Measurements from ENCODE around the gene ZNF554. TPM values are rescaled to one million over a fixed set of nuclear protein-coding genes. Genes with fewer than 3 reads are reported as not detected.

The ZNF554 gene
- polyA plus RNA-seq, 1 of the 3 experiments (the other 2 are of a cell fraction), result 1.7 TPM

GRCh38 chr19:2774083-2774679 lies 45.5 kb upstream of the ZNF554 start:
- Histone ChIP-seq H3K79me2 (ENCODE audit: insufficient read depth) (peaks cover 83% of the 10 kb centered on the region), H3K9ac (no peak overlapping the region), H3K36me3 (replicated peaks in 1 of 2; ENCODE audit: control insufficient read depth in 1 of 2, insufficient read depth in 2 of 2, low read length in 1 of 2) (peaks cover 0 to 10% of the 10 kb centered on the region in 2 experiments), H3K9me3 (no peaks in the 10 kb centered on the region), H3K4me3 (ENCODE audit: low read depth in 2 of 2, low read length in 1 of 2) (no peak overlapping the region), H3K4me1 (ENCODE audit: control insufficient read depth in 1 of 2, insufficient read depth in 2 of 2, low read depth in 1 of 2, low read length in 1 of 2) (no peaks in the 10 kb centered on the region), H2AFZ (ENCODE audit: low read depth) (no peak overlapping the region), H3K27me3 (ENCODE audit: insufficient read depth) (no peaks in the 10 kb centered on the region), H3F3A (replicated peaks; ENCODE audit: insufficient read depth) (no peaks in the 10 kb centered on the region), H4K20me1 (ENCODE audit: insufficient read depth) (peaks cover 79% of the 10 kb centered on the region), H3K9me2 (no peaks in the 10 kb centered on the region), H3K4me2 (no peak overlapping the region), H3K27ac (ENCODE audit: low read depth in 2 of 2, low read length in 1 of 2) (no peak overlapping the region)
- ChIA-PET CTCF (interaction anchor here (0.6 kb wide), 1 partner anchor 24 kb away, joined by 3 read pairs; no protein-coding TSS in a partner anchor), POLR2A (no interaction called here)
- TF ChIP-seq RFX5 (IDR thresholded peaks at IDR 0.05; ENCODE audit: low read length), result no peak
- no peak for TF ChIP-seq JUND (IDR thresholded peaks at IDR 0.05)
- no peak for TF ChIP-seq EZH2phosphoT487 (IDR thresholded peaks at IDR 0.05; ENCODE audit: borderline replicate concordance, low read depth)
- no peak for TF ChIP-seq ELF1 (IDR thresholded peaks at IDR 0.05)
- TF ChIP-seq TAF1 (IDR thresholded peaks at IDR 0.05; ENCODE audit: borderline replicate concordance, low read depth, low read length), result no peak
- no peak for TF ChIP-seq ZBTB33 (IDR thresholded peaks at IDR 0.05; ENCODE audit: borderline replicate concordance, low read depth)
- no peak for TF ChIP-seq TCF12 (IDR thresholded peaks at IDR 0.05)
- no peak for TF ChIP-seq CTCF (IDR thresholded peaks at IDR 0.05)
- TF ChIP-seq PBX3 (IDR thresholded peaks at IDR 0.05), result no peak
- no peak for TF ChIP-seq CHD2 (IDR thresholded peaks at IDR 0.05; ENCODE audit: low read length, partially characterized antibody)
- TF ChIP-seq, protein P1, sequence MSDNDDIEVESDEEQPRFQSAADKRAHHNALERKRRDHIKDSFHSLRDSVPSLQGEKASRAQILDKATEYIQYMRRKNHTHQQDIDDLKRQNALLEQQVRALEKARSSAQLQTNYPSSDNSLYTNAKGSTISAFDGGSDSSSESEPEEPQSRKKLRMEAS (IDR thresholded peaks at IDR 0.05; ENCODE audit: low read depth), result no peak
- TF ChIP-seq RAD21 (IDR thresholded peaks at IDR 0.05; ENCODE audit: low read length), result no peak
- TF ChIP-seq FOXM1 (IDR thresholded peaks at IDR 0.05; ENCODE audit: low read depth), result no peak
- TF ChIP-seq, protein P2, sequence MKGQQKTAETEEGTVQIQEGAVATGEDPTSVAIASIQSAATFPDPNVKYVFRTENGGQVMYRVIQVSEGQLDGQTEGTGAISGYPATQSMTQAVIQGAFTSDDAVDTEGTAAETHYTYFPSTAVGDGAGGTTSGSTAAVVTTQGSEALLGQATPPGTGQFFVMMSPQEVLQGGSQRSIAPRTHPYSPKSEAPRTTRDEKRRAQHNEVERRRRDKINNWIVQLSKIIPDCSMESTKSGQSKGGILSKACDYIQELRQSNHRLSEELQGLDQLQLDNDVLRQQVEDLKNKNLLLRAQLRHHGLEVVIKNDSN (IDR thresholded peaks at IDR 0.05; ENCODE audit: borderline replicate concordance, low read depth), result no peak
- TF ChIP-seq IRF3 (IDR thresholded peaks at IDR 0.05; ENCODE audit: low read depth, low read length), result no peak
- no peak for TF ChIP-seq FOSL2 (IDR thresholded peaks at IDR 0.05; ENCODE audit: borderline replicate concordance, low read depth)
- WGBS (ENCODE audit: low lambda C conversion rate), result 94% methylated on average over 31 of the region's 32 CpGs
- no peak for DNase-seq
